KMS-11 (cell line): ENCODE measurements around the gene TMEM132A.

Experiments used
- H2AFZ ChIP-seq: fragments of 200-600 bp; sonication (generic); 2 replicates; pipeline ENCODE4 v1.6.1; 2016; ENCODE audit warnings: antibody characterized with exemption, mixed run types, low read depth
- H3K27ac ChIP-seq: fragments of 200-600 bp; sonication (generic); 2 replicates; pipeline ENCODE4 v1.6.1; 2016; ENCODE audit warnings: mild to moderate bottlenecking, mixed run types
- H3K27me3 ChIP-seq: fragments of 200-600 bp; sonication (generic); 2 replicates; pipeline ENCODE4 v1.6.1; 2017; ENCODE audit warnings: mild to moderate bottlenecking, low read depth, mixed run types, moderate library complexity; ENCODE audit not compliant: insufficient read depth
- H3K36me3 ChIP-seq: fragments of 200-600 bp; sonication (generic); 2 replicates; pipeline ENCODE4 v1.6.1; 2017; ENCODE audit warnings: mild to moderate bottlenecking, mixed run types; ENCODE audit not compliant: insufficient read depth
- H3K4me1 ChIP-seq: fragments of 200-600 bp; sonication (generic); 2 replicates; pipeline ENCODE4 v1.6.1; 2016; ENCODE audit warnings: mild to moderate bottlenecking, low read depth, mixed run types; ENCODE audit not compliant: poor library complexity, severe bottlenecking
- H3K4me2 ChIP-seq: fragments of 200-600 bp; sonication (generic); 2 replicates; pipeline ENCODE4 v1.7.0; 2016; ENCODE audit warnings: mild to moderate bottlenecking, mixed run types
- H3K4me3 ChIP-seq: fragments of 200-600 bp; sonication (generic); IDR thresholded peaks from 2 replicates; pipeline ENCODE4 v1.6.1; 2017; ENCODE audit warnings: low read depth, low read length, mixed read lengths; ENCODE audit not compliant: insufficient read depth
- H3K79me2 ChIP-seq: fragments of 200-600 bp; sonication (generic); 2 replicates; pipeline ENCODE4 v1.6.1; 2016; ENCODE audit warnings: low read depth, mixed run types; ENCODE audit not compliant: insufficient read depth
- H3K9ac ChIP-seq: fragments of 200-600 bp; sonication (generic); 2 replicates; pipeline ENCODE4 v1.6.1; 2016; ENCODE audit warnings: mild to moderate bottlenecking, mixed run types
- H4K20me1 ChIP-seq: fragments of 200-600 bp; sonication (generic); 2 replicates; pipeline ENCODE4 v1.6.1; 2016; ENCODE audit warnings: mild to moderate bottlenecking, mixed run types; ENCODE audit not compliant: insufficient read depth
- CTCF ChIP-seq: fragments of 200-600 bp; sonication (generic); conservative IDR thresholded peaks from 2 replicates; pipeline ENCODE4 v1.6.1; 2017; ENCODE audit warnings: low read depth, mild to moderate bottlenecking, antibody characterized with exemption, low read length, moderate library complexity, mixed read lengths

TMEM132A gene

GRCh38 chr11:60945295-60945667 is 21.0 kb downstream of the TMEM132A start:
- no peaks in the 10 kb centered on the region for H4K20me1 ChIP-seq
- no peak; the same call in 1 of the 2 replicates for TF ChIP-seq CTCF
- H3K4me3 ChIP-seq = no peak overlapping the region
- no peaks in the 10 kb centered on the region for H3K36me3 ChIP-seq
- H2AFZ ChIP-seq = no peak overlapping the region
- no peaks in the 10 kb centered on the region for H3K79me2 ChIP-seq
- H3K4me1 ChIP-seq = peaks cover under 1% of the 10 kb centered on the region
- H3K4me2 ChIP-seq = no peak overlapping the region
- H3K9ac ChIP-seq = no peak overlapping the region
- H3K27me3 ChIP-seq = no peaks in the 10 kb centered on the region
- no peak overlapping the region for H3K27ac ChIP-seq

GRCh38 chr11:60946601-60947264 is 22.5 kb downstream of the TMEM132A start:
- no peak for TF ChIP-seq CTCF
- no peaks in the 10 kb centered on the region for H4K20me1 ChIP-seq
- H3K36me3 ChIP-seq = no peaks in the 10 kb centered on the region
- H3K4me3 ChIP-seq = no peak overlapping the region
- H3K4me1 ChIP-seq = no peaks in the 10 kb centered on the region
- no peak overlapping the region for H3K4me2 ChIP-seq
- no peak overlapping the region for H3K9ac ChIP-seq
- H3K79me2 ChIP-seq = no peaks in the 10 kb centered on the region
- H3K27me3 ChIP-seq = no peaks in the 10 kb centered on the region
- H3K27ac ChIP-seq = no peak overlapping the region
- no peak overlapping the region for H2AFZ ChIP-seq

GRCh38 chr11:60947700-60948099 is 23.4 kb downstream of the TMEM132A start:
- H3K4me3 ChIP-seq = no peak overlapping the region
- H3K79me2 ChIP-seq = no peaks in the 10 kb centered on the region
- no peaks in the 10 kb centered on the region for H3K4me1 ChIP-seq
- no peaks in the 10 kb centered on the region for H3K27me3 ChIP-seq
- no peak overlapping the region for H3K27ac ChIP-seq
- no peak for TF ChIP-seq CTCF
- no peak overlapping the region for H3K9ac ChIP-seq
- H3K4me2 ChIP-seq = no peak overlapping the region
- H4K20me1 ChIP-seq = no peaks in the 10 kb centered on the region
- no peak overlapping the region for H2AFZ ChIP-seq
- no peaks in the 10 kb centered on the region for H3K36me3 ChIP-seq

GRCh38 chr11:60948250-60948649 is 24.0 kb downstream of the TMEM132A start:
- no peak overlapping the region for H3K9ac ChIP-seq

More at GRCh38 chr11:60948250-60948649, 24.0 kb downstream of the TMEM132A start:
- no peak for TF ChIP-seq CTCF
- H3K79me2 ChIP-seq = no peaks in the 10 kb centered on the region
- no peak overlapping the region for H3K27ac ChIP-seq
- H4K20me1 ChIP-seq = no peaks in the 10 kb centered on the region
- no peak overlapping the region for H3K4me3 ChIP-seq
- no peak overlapping the region for H2AFZ ChIP-seq
- no peaks in the 10 kb centered on the region for H3K36me3 ChIP-seq
- H3K4me2 ChIP-seq = no peak overlapping the region
- no peaks in the 10 kb centered on the region for H3K4me1 ChIP-seq
- H3K27me3 ChIP-seq = no peaks in the 10 kb centered on the region
